Heart right ventricle (tissue), 16 donors: ENCODE data around the gene GPR25. TPM values are rescaled to one million over a fixed set of nuclear protein-coding genes. Genes with fewer than 3 reads are reported as not detected.

Source experiments
- ATAC-seq, 8 donors: fragments of 200-7000 bp; cut with Tn5 transposase; one replicate each; pipeline ENCODE4 v1.9.1; 2020; ENCODE audit warnings: mild to moderate bottlenecking in 8 of 8, moderate library complexity in 8 of 8, moderate number of reproducible peaks in 1 of 8
- DNase-seq, 2 donors: peaks; one replicate each; pipeline ENCODE4 v3.0.0-alpha.2; 2020
- H3K27ac ChIP-seq, 10 donors: fragments of 200-600 bp; sonication (generic) in 2 of 10; one replicate each; pipeline versions ENCODE4 v1.5.0 to v1.8.0; 2020 to 2022; ENCODE audit warnings: mild to moderate bottlenecking in 3 of 10
- H3K27me3 ChIP-seq, 7 donors: fragments of 200-600 bp; one replicate each; pipeline ENCODE4 v1.8.0; 2021 to 2022; ENCODE audit warnings: mild to moderate bottlenecking in 2 of 7
- H3K36me3 ChIP-seq, 9 donors: fragments of 200-600 bp; sonication (generic) in 1 of 9; one replicate each; pipeline versions ENCODE4 v1.5.0 to v1.8.0; 2020 to 2022; ENCODE audit warnings: mild to moderate bottlenecking in 2 of 9
- H3K4me1 ChIP-seq, 9 donors: fragments of 200-600 bp; sonication (generic) in 1 of 9; one replicate each; pipeline versions ENCODE4 v1.5.0 to v1.8.0; 2020 to 2022; ENCODE audit warnings: mild to moderate bottlenecking in 4 of 9
- H3K4me3 ChIP-seq, 10 donors: fragments of 200-600 bp; sonication (generic) in 2 of 10; one replicate each; pipeline versions ENCODE4 v1.5.0 to v1.8.0; 2020 to 2022; ENCODE audit warnings: mild to moderate bottlenecking in 7 of 10, moderate library complexity in 2 of 10
- H3K9me3 ChIP-seq, 11 donors: fragments of 200-600 bp in 10 of 11; sonication (generic) in 2 of 11; one replicate each; pipeline versions ENCODE4 v1.5.0 to v1.8.0; 2013 to 2022; ENCODE audit warnings: mild to moderate bottlenecking in 2 of 11, control low read depth in 1 of 11, moderate library complexity in 1 of 11
- WGBS, 2 donors: extraction: QIAGEN DNeasy Blood & Tissue Kit; methylation state at CpG; one replicate each; pipeline ENCODE4 v1.1.7; 2013; ENCODE audit warnings: inconsistent platforms in 1 of 2; 5-methylcytosine and 5-hydroxymethylcytosine counted together
- intact Hi-C, 10 donors: fragments of 100-400 bp; cut with DNase I; formaldehyde crosslinking; loops; one replicate each; pipeline versions ENCODE4 v1.11.1 to v1.14.2; 2022
- polyA plus RNA-seq, 2 donors: library from polyadenylated mRNA; stranded (reverse); fragments of 200-250 nt; gene quantifications; one replicate each; pipeline ENCODE4 v1.2.3, GENCODE V29; 2013
- total RNA-seq, 10 donors: library from RNA; stranded (reverse); fragmentation: NEBNext Ultra II Directional in 3 of 10; extraction: Animal tissue kit (Norgen Biotek cat#: 25700) in 3 of 10; gene quantifications; one replicate each; pipeline versions ENCODE4 v1.2.1 to v1.2.4, GENCODE V29; 2021 to 2023
- TF ChIP-seq, protein P1 (sequence below), 9 donors: fragments of 200-600 bp; sonication (generic) in 2 of 9; IDR thresholded peaks; one replicate each; pipeline versions ENCODE4 v1.5.0 to v1.8.0; 2021 to 2022; ENCODE audit warnings: antibody characterized with exemption in 9 of 9, mild to moderate bottlenecking in 5 of 9, moderate library complexity in 1 of 9
- donor health status: Arrhythmogenic right ventricular cardiomyopathy.
- donor health status: ischemic (EF 13 %, LVEDD 7.1; RV severe dilation, severe dysfunction).
- donor health status: healthy with polysubstance abuse.
- donor health status: DM: no; HTN: yes; CAD: no.
- donor health status: DM: no; HTN: no; CAD: no.
- donor health status: ischemic (EF 25% LVEDD 6.9; RV normal size, moderate dysfunction).
- donor health status: ischemic (EF 25% LVEDD 5.7; RV mildly dilated, moderate dysfunction).
- donor health status: healthy.
- donor health status: DM: yes; HTN: yes; CAD: no.
- donor health status: Ischemic cardiomyopathy.
- donor health status: ischemic (EF 35%, LVEDD 5.7; RV mildly dilated, moderate dysfunction).
- donor health status: nonischemic (EF 11% LVEDD 7.7; RV severe dilation, severe dysfunction).
- donor health status: DM: yes; HTN: yes; CAD: no.
- donor health status: PGD.
- donor health status: ischemic (EF 29% LVEDD 5.4; RV normal size, mild dysfunction).
- donor health status: nonischemic (EF 23%, LVEDD 6.1; RV moderate dilation, normal function).

The GPR25 gene
- total and polyA plus RNA-seq, 12 donors = not detected

DNA sequence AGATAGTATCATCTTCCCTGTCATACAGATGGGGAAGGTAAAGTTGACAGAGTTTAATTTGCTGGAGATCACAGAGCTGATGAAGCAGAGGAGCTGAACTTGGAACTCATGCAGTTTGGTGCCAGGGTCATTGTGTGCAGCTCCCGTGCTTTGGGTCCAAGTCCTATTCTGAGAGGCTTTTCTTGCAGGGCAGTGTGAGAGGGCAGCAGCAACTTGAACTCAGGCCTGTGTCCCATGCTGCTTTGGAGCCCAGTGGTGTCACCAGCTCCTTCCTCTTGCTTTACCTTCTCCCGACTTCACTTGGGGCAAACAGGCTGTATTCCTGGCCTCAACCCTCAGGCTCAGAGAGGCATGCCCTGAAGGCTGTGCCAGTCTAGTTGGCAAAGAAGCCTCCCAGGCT is 46.6 kb downstream of the GPR25 start:
- DNase-seq = no peak
- no peaks in the 10 kb centered on the region for H3K36me3 ChIP-seq
- WGBS, 2 donors = 81 to 86% methylated on average over 2 of the region's 2 CpGs

DNA sequence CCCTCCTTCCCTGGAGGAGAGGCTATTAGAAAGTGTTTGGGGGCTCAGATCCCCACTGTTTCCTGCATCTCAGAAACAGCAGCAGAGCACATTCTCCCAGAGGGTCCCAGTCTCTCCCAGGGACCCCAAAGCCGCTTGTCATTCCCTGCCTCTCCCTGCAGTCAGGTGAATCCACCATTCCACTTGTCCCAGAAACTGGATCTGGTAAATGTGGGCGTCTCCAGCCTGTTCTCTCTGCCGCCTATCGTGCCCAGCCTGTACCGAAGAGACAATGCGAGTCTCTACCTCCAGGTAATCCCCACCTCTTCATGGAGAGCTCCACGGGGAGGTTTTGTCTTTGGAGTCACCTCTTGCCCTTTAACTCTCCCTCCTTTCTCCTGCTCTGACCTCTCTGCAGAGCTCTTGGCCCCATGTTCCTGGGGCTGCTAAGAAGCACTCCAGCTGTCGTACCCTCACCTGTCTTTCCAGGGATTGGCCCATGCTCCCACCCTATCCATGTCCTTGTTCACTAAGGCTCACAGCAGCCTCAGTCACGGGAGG is 48.9 kb downstream of the GPR25 start:
- Histone ChIP-seq H3K27ac (no peak overlapping the region), H3K4me1 (peaks cover 0 to 8% (median 0%) of the 10 kb centered on the region in 9 donors), H3K27me3 (no peaks in the 10 kb centered on the region), H3K4me3 (no peak overlapping the region), H3K36me3 (no peaks in the 10 kb centered on the region), H3K9me3 (no peaks in the 10 kb centered on the region)
- no peak for DNase-seq
- ATAC-seq = no peak
- TF ChIP-seq, protein P1, sequence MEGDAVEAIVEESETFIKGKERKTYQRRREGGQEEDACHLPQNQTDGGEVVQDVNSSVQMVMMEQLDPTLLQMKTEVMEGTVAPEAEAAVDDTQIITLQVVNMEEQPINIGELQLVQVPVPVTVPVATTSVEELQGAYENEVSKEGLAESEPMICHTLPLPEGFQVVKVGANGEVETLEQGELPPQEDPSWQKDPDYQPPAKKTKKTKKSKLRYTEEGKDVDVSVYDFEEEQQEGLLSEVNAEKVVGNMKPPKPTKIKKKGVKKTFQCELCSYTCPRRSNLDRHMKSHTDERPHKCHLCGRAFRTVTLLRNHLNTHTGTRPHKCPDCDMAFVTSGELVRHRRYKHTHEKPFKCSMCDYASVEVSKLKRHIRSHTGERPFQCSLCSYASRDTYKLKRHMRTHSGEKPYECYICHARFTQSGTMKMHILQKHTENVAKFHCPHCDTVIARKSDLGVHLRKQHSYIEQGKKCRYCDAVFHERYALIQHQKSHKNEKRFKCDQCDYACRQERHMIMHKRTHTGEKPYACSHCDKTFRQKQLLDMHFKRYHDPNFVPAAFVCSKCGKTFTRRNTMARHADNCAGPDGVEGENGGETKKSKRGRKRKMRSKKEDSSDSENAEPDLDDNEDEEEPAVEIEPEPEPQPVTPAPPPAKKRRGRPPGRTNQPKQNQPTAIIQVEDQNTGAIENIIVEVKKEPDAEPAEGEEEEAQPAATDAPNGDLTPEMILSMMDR (IDR thresholded peaks at IDR 0.05) = no peak
- 81 to 82% methylated on average over 9 of the region's 9 CpGs for WGBS, 2 donors
- intact Hi-C loops = no loop called here

More for the DNA sequence above, 46.6 kb downstream of the GPR25 start:
- intact Hi-C loops = no loop called here
- TF ChIP-seq, protein P1 (IDR thresholded peaks at IDR 0.05) = no peak
- H3K27me3 ChIP-seq = peaks cover 0 to 3% (median 0%) of the 10 kb centered on the region in 7 donors
- peaks cover 0 to 8% (median 0%) of the 10 kb centered on the region in 9 donors for H3K4me1 ChIP-seq
- ATAC-seq = no peak
- no peaks in the 10 kb centered on the region for H3K9me3 ChIP-seq
- no peak overlapping the region for H3K4me3 ChIP-seq
- no peak overlapping the region for H3K27ac ChIP-seq

DNA sequence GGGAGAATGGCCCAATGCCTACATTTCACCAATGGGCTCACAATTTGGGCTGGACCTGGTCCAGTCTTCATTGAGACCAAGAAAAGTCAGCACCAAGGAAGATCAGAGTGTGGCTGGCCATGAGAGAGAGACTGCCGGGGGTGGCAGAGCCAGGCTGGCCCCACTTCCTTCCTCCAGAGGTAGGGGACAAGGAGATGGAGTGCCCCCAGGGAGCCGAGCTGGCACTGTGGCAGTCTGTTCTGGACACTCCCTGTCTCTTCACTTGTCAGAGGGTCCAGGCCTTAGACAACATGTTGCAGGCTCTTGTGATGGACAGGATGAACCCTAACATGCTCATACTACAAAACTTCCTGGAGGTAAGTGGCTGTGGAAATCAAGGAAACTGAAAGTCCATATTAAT is 49.6 kb downstream of the GPR25 start:
- Histone ChIP-seq H3K27me3 (no peaks in the 10 kb centered on the region), H3K4me1 (peaks cover 0 to under 1% (median 0%) of the 10 kb centered on the region in 9 donors), H3K9me3 (no peaks in the 10 kb centered on the region), H3K36me3 (no peaks in the 10 kb centered on the region), H3K4me3 (no peak overlapping the region), H3K27ac (no peak overlapping the region)
- intact Hi-C loops = no loop called here
- ATAC-seq = no peak
- DNase-seq = no peak
- 55 to 58% methylated on average over 2 of the region's 2 CpGs for WGBS, 2 donors
- TF ChIP-seq, protein P1 (IDR thresholded peaks at IDR 0.05) = no peak

DNA sequence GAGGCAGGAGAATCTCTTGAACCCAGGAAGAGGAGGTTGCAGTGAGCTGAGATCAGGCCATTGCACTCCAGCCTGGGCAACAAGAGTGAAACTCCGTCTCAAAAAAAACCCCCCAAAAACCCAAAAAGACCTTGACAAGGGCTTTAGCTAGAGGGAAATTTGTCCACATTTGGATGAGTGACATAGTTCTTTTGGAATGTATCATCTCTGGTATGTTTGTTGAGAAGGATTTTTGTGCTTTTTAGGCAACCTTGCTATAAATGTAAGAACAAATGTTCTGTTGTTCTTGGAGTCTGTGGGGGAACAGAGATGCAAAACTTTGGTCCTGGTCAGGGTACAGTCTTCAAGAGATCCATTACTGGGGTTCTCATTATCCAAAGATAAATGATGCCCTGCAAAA is 50.8 kb downstream of the GPR25 start:
- no peaks in the 10 kb centered on the region for H3K36me3 ChIP-seq
- H3K27me3 ChIP-seq = no peaks in the 10 kb centered on the region
- 69 to 87% methylated on average over 1 of the region's 1 CpG for WGBS, 2 donors
- ATAC-seq (no peak), DNase-seq (no peak)
- intact Hi-C loops = no loop called here
- TF ChIP-seq, protein P1 (IDR thresholded peaks at IDR 0.05) = no peak
- no peaks in the 10 kb centered on the region for H3K4me1 ChIP-seq
- no peaks in the 10 kb centered on the region for H3K9me3 ChIP-seq
- H3K4me3 ChIP-seq = no peak overlapping the region
- no peak overlapping the region for H3K27ac ChIP-seq

Other genes with a start within 250 kb of the GPR25 start
- gene DDX59, start 203.1 kb upstream of the GPR25 start, total RNA-seq = 10 to 100 TPM; 13.5 to 16.7 (median 14.5) TPM
- 10 to 100 TPM in 1 of 2 donors, 1 to 10 TPM in 1; 8.4 to 20.5 TPM for gene DDX59, start 203.1 kb upstream of the GPR25 start, polyA plus RNA-seq
- gene CAMSAP2, start 134.1 kb upstream of the GPR25 start, total RNA-seq = 10 to 100 TPM; 36.4 to 47.1 (median 38.1) TPM
- gene CAMSAP2, start 134.1 kb upstream of the GPR25 start, polyA plus RNA-seq = 10 to 100 TPM in 1 of 2 donors, 1 to 10 TPM in 1; 7.0 to 11.3 TPM
- gene INAVA, start 21.9 kb downstream of the GPR25 start, total RNA-seq = under 1 TPM in 3 of 10 donors, not detected in 7; 0.08 to 0.21 (median 0.11) TPM
- gene INAVA, start 21.9 kb downstream of the GPR25 start, polyA plus RNA-seq = under 1 TPM; 0.01 to 0.29 TPM
- 1 to 10 TPM in 1 of 10 donors, under 1 TPM in 9; 0.32 to 2.6 (median 0.41) TPM for gene KIF21B, start 150.7 kb downstream of the GPR25 start, total RNA-seq
- gene KIF21B, start 150.7 kb downstream of the GPR25 start, polyA plus RNA-seq = under 1 TPM; 0.10 to 0.44 TPM
- gene CACNA1S, start 239.4 kb downstream of the GPR25 start, total RNA-seq = under 1 TPM in 4 of 10 donors, not detected in 6; 0.04 to 0.09 (median 0.07) TPM
- gene CACNA1S, start 239.4 kb downstream of the GPR25 start, polyA plus RNA-seq = under 1 TPM in 1 of 2 donors, not detected in 1; under 0.01 TPM